GM13977 (cell line): ENCODE results near the gene ADGRB2.

Experiments
- DNase-seq: peaks from one replicate; pipeline ENCODE4 v3.0.0; 2012; ENCODE audit warnings: low spot score
- in situ Hi-C: fragments of 300-500 bp; cut with MboI; formaldehyde crosslinking; loops from one replicate; pipeline ENCODE4 v1.12.0; 2022; ENCODE audit warnings: low sequenced_read_pairs, low pct_unique_long_range_greater_than_20kb, mixed read lengths, inconsistent platforms; ENCODE audit not compliant: unreplicated experiment
- TF ChIP-seq, protein P1 (sequence below): IDR thresholded peaks from 2 replicates; pipeline ENCODE4 v1.5.1; 2012; ENCODE audit warnings: mild to moderate bottlenecking, control low read depth; ENCODE audit not compliant: insufficient read depth; ENCODE audit errors: extremely low read depth, missing control alignments

ADGRB2 gene

DNA sequence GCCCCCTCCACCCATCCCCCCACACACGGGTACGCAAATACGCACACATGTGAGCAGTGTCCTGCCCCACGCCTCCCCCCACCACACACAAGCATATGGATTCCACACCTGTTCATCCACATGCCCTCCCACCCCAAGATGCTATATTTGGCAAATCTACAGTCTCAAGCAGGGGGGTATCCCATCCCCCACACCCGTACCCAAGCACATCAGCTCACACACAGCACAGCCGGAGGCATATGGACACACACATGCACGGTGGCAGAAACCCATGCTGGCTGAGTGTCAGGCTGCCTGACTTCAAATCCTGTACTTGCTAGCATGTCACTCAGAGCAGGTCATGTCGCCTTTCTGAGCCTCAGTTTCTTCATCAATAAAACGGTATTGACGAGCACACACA is 70.9 kb downstream of the ADGRB2 start:
- TF ChIP-seq, protein P1, sequence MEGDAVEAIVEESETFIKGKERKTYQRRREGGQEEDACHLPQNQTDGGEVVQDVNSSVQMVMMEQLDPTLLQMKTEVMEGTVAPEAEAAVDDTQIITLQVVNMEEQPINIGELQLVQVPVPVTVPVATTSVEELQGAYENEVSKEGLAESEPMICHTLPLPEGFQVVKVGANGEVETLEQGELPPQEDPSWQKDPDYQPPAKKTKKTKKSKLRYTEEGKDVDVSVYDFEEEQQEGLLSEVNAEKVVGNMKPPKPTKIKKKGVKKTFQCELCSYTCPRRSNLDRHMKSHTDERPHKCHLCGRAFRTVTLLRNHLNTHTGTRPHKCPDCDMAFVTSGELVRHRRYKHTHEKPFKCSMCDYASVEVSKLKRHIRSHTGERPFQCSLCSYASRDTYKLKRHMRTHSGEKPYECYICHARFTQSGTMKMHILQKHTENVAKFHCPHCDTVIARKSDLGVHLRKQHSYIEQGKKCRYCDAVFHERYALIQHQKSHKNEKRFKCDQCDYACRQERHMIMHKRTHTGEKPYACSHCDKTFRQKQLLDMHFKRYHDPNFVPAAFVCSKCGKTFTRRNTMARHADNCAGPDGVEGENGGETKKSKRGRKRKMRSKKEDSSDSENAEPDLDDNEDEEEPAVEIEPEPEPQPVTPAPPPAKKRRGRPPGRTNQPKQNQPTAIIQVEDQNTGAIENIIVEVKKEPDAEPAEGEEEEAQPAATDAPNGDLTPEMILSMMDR: no peak
- no peak for DNase-seq
- in situ Hi-C loops: no loop called here

DNA sequence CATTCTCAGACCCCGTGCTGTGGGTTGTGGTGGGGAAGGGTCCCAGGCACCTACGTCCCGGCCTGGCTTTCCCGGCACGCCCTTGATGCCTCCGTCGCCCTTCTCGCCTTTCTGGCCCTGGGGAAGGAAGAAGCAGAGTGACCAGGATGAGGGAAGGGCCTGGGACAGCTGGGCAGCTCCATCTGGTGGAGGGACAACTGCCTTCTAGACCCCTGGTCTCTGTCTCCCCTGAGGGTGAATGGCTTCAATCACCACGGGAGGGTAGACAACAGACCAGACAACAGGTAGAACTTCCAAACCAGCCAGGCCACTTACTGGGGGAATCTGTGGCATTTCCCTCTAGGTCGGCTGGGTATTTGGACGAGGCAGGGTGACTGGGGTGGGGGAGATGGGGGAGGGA is 72.2 kb downstream of the ADGRB2 start:
- in situ Hi-C loops: no loop called here
- TF ChIP-seq, protein P1: no peak
- DNase-seq: no peak

DNA sequence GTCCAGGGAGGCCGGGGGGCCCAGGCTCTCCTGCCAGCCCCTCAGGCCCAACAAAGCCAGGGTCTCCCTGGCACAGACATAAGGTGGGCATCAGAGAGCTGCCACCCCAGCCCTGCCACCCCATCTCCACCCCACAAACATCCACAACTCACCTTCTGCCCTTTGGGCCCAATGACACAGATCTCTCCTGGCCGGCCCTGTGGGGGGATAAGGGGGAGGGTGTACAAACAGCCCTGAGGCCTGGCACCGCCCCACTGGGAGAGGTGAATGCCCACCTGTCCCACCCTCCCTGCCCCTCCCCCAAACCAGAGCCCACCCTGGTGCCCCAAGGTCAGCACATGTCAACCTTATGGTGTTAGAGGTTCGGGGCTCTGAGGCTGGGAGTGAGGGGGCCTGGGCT is 72.7 kb downstream of the ADGRB2 start:
- TF ChIP-seq, protein P1: no peak
- no peak for DNase-seq
- in situ Hi-C loops: no loop called here

DNA sequence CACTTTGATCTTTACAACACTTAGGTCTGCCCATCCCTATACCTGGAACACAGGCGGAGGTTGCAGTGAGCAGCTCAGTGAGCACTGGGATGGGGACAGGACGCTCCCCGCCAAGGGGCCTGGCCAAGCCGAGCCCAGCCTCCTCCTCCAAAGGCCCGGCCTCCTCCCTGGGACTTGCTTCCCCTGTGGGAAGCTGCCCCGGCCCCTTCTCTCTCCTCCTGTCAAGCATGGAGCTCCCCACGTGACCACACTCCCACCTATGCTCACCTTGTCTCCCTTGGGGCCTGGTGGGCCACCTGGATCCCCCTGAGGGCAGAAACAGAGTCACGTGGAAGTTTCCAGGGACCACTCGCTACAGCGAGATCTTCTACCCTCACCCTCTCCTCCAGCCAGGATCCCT is 73.2 kb downstream of the ADGRB2 start:
- in situ Hi-C loops: no loop called here
- TF ChIP-seq, protein P1: no peak
- DNase-seq: no peak

DNA sequence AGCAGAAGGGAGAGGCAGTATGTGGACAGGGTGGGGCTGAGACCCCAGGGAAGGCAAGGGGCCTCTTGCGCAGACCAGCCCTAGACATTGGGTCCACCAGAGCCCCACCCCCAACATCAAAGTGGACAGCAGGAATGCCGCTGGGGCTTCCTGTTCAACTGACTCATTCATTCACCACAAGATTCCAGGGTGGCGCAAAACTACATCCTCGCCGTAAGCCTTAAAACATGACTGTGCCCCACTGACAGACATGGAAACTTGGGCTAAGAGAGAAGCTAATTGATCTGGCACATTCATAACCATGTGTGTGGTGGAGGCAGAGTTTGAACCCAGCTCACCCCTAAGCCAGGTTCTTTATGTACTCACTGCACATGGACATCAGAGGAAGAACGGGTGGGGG is 74.3 kb downstream of the ADGRB2 start:
- no peak for DNase-seq
- TF ChIP-seq, protein P1: no peak
- in situ Hi-C loops: no loop called here

DNA sequence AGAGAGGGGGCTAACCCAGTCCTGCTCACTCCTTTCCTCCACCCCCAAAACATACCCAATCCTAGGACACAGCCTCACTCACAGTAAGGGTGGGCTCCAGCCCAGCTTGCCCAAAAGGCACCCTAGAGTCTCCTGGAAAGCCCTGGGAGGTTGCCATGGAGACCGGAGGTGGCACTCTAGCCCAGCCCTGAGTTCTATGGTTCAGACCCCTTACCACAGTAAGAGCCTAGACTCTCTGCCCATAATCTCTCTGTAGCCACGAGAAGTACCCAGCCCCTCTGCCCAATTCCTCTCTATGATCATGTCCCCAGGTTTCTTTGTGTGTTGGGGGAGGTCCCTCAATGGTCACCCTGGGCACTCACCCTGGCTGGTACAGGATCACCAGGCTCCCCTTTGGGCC is 74.8 kb downstream of the ADGRB2 start:
- no peak for DNase-seq
- TF ChIP-seq, protein P1: no peak
- in situ Hi-C loops: no loop called here

DNA sequence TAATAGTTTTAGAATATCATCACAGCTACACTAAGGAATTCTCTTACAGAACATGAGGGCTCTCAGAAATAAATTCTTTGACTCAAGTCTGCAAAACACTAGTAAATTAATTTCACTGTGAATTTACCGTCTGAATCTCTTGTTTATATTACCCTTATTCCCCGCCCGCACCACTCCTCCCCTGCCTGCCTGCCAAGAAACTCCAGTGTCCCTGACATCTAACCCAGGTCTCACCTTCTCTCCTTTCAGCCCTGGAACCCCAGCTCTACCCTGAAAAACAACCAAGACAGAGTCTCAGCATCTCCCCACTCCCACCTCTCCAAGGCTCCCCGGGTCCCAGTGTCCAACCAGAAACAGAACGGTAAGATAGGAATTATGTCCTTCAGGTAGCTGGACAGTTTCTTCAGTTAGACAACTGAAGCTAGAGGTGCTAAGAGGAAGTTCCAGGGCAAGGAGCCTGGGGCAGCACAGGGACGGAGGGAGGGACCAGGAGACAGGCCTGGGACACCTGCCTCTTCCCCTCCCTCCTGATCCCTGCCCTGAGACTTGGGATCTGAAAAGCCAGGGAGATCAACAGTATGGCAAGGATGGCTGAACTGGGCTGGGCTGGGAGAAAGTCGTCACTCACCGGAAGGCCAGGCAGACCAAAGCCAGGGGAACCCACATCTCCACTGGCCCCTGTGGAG is 75.8 kb downstream of the ADGRB2 start:
- no peak for DNase-seq
- in situ Hi-C loops: no loop called here
- TF ChIP-seq, protein P1: no peak
